GM18868 (cell line): ENCODE measurements around the gene ZNF454.
A peak's percentile ranks its signal among the peaks of the same experiment; 100 is the strongest.

ENCODE experiments used
- ATAC-seq: cut with Tn5 transposase; IDR thresholded peaks from one replicate; pipeline ENCODE4 v1.9.1; 2021; ENCODE audit warnings: mild to moderate bottlenecking, moderate library complexity; ENCODE audit not compliant: unreplicated experiment

Gene ZNF454

GRCh38 chr5:178940569-178941360, at the start of gene ZNF454:
Gene ZNF454 (plus strand): TSS chr5:178941198. CDS start chr5:178942792, 1,594 bp downstream.
- ATAC-seq, result no peak

- ATAC-seq, result peak; percentile 88
Observed at GRCh38 chr5:178895615-178896571, 45.1 kb upstream of the ZNF454 start, which contains the start of gene ZFP2. Gene ZFP2 (plus strand): TSS chr5:178895913. CDS start chr5:178931314, 35,401 bp downstream.

GRCh38 chr5:178899289-178899688, 41.7 kb upstream of the ZNF454 start:
- no peak for ATAC-seq

- ATAC-seq, result no peak
Observed at GRCh38 chr5:178902849-178903248, 38.1 kb upstream of the ZNF454 start.

- no peak for ATAC-seq
Observed at GRCh38 chr5:178931846-178932760, 8.9 kb upstream of the ZNF454 start.

GRCh38 chr5:178941361-178941760, 363 bp downstream of the ZNF454 start:
- ATAC-seq, result no peak

- ATAC-seq, result no peak
Observed at GRCh38 chr5:178965465-178966055, 24.6 kb downstream of the ZNF454 start.

- no peak for ATAC-seq
Observed at GRCh38 chr5:178981381-178981780, 40.4 kb downstream of the ZNF454 start.

- no peak for ATAC-seq
Observed at GRCh38 chr5:178982941-178983340, 41.9 kb downstream of the ZNF454 start.

- no peak for ATAC-seq
Observed at GRCh38 chr5:178983728-178984127, 42.7 kb downstream of the ZNF454 start.

GRCh38 chr5:178984145-178985072, 43.4 kb downstream of the ZNF454 start:
- ATAC-seq, result no peak

GRCh38 chr5:178986326-178986960, 45.4 kb downstream of the ZNF454 start:
- ATAC-seq, result no peak

GRCh38 chr5:178988436-178989220, 47.6 kb downstream of the ZNF454 start:
- ATAC-seq, result no peak

GRCh38 chr5:178989311-178989710, 48.3 kb downstream of the ZNF454 start:
- ATAC-seq, result no peak

GRCh38 chr5:178990491-178990890, 49.5 kb downstream of the ZNF454 start:
- no peak for ATAC-seq

GRCh38 chr5:178991190-178992145, 50.5 kb downstream of the ZNF454 start:
- ATAC-seq, result no peak
